ENCODE results near the gene PDGFD.

The PDGFD gene

DNA sequence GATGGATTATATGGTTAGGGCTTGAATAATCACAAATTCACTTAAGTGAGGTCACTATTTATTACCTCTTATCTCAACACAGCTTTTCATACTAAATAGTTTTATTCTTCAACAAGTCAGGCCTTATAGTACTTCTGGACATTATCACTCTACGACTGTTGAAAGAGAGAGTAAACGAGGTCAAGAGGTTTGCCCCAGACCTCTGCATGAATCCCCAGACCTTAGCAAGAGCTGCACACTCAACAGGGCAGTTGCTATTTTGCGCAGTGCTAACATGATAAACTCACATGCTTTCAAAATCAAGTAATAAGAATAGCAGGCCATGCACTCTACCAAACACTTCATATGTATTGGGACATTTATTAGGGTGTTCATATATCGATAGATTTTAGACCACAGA, 67.0 kb downstream of the PDGFD start:
- DNase-seq (ENCODE audit: extremely low read depth, low read depth): no peak
- TF ChIP-seq, protein P1, sequence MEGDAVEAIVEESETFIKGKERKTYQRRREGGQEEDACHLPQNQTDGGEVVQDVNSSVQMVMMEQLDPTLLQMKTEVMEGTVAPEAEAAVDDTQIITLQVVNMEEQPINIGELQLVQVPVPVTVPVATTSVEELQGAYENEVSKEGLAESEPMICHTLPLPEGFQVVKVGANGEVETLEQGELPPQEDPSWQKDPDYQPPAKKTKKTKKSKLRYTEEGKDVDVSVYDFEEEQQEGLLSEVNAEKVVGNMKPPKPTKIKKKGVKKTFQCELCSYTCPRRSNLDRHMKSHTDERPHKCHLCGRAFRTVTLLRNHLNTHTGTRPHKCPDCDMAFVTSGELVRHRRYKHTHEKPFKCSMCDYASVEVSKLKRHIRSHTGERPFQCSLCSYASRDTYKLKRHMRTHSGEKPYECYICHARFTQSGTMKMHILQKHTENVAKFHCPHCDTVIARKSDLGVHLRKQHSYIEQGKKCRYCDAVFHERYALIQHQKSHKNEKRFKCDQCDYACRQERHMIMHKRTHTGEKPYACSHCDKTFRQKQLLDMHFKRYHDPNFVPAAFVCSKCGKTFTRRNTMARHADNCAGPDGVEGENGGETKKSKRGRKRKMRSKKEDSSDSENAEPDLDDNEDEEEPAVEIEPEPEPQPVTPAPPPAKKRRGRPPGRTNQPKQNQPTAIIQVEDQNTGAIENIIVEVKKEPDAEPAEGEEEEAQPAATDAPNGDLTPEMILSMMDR (IDR thresholded peaks at IDR 0.05; ENCODE audit: low read depth, low read length): no peak

DNA sequence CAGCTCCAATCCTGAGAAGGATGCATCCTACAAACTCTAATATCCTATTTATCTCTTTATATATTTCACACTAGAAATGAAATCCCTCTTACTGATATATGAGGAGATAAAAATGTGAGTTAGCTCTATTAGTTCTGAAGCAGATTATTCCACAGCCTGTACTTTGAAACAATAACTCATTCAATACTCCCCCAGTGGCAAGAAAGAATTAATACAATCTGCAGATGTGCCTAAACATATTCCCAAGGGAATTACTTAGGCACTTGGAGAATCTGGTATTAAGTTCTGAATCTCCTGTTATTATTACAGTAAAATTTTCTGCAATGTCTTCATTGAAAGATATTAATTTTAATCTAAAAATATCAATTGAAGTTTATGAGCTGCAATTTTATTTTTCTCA, 68.2 kb downstream of the PDGFD start:
- TF ChIP-seq, protein P1 (IDR thresholded peaks at IDR 0.05; ENCODE audit: low read depth, low read length): no peak
- DNase-seq (ENCODE audit: extremely low read depth, low read depth): no peak

DNA sequence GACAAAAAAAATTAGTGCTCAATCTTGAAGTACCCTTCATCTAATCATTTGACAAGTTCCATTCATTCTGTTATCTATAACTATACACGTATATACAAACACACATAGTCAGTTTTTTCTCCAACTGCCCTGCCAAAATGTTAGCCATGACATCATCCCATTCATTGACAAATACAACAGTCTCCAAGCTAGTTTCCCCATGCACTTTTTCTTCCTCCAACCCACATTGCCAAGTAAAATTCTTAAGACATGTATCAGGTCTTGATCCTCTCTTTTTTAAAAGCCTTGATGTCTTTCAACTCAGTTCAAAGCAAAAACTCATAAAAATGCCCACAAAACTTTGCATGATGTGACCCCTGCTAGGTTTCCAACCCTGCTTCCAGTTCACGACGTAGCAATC, 69.4 kb downstream of the PDGFD start:
- DNase-seq (ENCODE audit: extremely low read depth, low read depth): no peak
- TF ChIP-seq, protein P1 (IDR thresholded peaks at IDR 0.05; ENCODE audit: low read depth, low read length): no peak

DNA sequence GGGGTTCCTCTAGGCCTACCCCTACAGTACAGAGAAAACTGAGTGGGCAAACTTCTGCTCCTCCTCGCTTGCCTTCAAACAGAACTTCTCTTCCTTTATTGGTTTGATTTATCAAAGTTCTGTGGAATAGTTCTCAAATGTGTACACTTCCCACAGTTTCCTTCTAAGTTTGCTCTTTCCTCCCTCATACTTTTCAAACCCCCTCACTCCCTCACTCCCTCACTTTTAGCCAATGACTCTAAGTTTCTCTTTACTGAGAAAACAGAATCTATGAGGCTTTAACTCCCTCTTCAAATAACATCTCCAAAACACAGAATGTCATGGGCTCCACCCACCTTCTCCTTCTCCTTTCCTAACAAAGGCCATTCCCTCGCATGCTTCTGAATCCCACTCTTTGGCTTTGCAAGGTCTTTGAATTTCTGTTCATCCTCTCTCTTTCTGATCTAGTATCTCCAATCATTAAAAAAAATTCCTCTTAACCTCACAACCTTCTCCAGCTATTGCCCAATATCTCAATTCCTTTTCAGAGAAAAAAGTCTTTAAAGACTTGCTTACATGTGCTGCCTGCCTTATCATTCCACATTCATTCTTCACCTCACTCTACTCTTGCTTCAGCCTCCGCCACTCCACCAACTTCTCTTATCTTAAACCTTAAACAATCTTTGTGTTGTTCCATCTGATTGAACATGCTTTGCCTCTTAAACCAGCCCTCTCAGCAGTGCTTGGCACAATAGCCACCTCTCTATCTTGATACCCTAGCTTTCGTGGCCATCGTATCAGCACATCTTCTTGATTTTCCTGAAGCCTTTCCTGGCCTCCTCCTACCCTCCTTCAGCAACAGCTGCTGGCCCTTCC, 70.3 kb downstream of the PDGFD start:
- TF ChIP-seq, protein P1 (IDR thresholded peaks at IDR 0.05; ENCODE audit: low read depth, low read length): no peak
- no peak for DNase-seq (ENCODE audit: extremely low read depth, low read depth)

DNA sequence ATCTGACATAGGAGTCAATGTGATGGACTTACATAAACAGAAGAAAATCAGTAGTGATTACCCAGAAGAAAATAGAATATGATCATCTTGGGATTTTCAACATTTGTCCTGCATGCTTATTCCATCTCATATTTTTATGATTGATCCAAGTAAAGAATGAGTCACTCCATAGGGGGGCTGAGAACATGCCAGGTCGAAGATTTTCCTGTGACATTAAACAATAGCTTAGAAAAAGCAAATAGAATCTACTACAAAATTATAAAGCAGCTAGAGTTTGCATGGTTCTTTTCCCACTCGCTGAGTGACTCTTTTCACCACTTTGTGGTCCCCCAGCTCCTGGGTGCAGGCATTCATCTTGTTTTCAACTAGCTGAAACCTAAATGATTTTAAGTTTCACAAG, 71.2 kb downstream of the PDGFD start:
- no peak for DNase-seq (ENCODE audit: extremely low read depth, low read depth)
- TF ChIP-seq, protein P1 (IDR thresholded peaks at IDR 0.05; ENCODE audit: low read depth, low read length): no peak

DNA sequence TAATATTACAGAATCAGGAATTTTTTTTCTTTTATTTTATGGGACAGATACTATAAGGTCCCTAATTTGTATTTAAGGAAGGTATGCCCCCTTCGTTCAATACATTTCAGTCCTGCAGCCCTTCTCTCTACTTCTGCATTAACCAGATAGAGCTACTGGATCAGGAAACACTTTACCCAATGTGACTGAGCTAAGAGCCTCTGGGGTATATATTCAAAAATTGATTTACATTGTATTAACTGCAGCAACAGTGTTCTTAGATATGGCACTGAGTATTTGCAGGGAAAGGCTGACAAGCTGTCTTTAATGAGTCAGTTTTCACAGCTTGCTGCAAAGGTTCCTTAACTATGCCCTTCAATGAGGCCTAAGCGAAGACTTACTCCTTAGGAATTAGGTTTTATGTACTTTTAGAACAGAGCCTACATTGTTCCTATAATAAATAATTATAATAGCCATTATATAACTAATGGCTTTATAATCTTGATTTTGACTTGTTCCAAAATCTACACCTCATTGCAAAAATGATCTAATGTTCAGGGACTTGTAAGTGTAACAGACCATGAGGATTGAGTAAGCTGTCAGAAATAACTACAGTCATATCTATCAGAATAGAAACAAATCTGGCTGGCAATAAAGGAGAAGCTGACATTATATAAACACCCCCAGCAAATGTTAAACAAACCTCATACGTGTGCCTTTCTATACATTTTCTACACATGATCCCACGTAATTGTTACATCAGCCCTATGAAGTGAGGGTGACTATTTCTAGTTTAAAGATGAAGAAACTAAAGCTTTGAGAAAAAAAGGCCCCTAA, 72.5 kb downstream of the PDGFD start:
- TF ChIP-seq, protein P1 (IDR thresholded peaks at IDR 0.05; ENCODE audit: low read depth, low read length): no peak
- DNase-seq (ENCODE audit: extremely low read depth, low read depth): no peak

DNA sequence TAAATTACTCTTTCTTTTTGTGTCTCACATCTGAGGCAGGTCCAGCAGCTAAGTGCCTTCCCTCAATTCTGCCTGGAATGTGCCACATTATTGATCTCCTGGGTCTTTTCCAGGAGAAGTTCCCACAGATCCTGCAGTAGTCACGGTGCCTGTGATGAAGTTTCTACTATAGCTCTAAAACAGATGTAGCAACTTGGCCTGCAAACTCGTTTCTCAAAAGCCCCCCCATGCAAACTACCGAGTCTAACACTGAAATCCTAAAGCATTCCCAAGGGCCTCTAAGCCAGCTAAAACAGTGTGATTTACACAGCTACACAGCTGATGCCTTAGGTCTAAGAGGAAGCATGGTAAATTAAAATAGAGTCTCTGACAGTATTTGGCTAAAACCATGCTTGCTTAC, 73.2 kb downstream of the PDGFD start:
- no peak for DNase-seq (ENCODE audit: extremely low read depth, low read depth)
- TF ChIP-seq, protein P1 (IDR thresholded peaks at IDR 0.05; ENCODE audit: low read depth, low read length): no peak
